ENCODE data around the gene ZNF222. TPM values are rescaled to one million over a fixed set of nuclear protein-coding genes. Genes with fewer than 3 reads are reported as not detected.

ZNF222 gene
- polyA plus RNA-seq, 3 donors = 1.0 to 1.5 (median 1.1) TPM

DNA sequence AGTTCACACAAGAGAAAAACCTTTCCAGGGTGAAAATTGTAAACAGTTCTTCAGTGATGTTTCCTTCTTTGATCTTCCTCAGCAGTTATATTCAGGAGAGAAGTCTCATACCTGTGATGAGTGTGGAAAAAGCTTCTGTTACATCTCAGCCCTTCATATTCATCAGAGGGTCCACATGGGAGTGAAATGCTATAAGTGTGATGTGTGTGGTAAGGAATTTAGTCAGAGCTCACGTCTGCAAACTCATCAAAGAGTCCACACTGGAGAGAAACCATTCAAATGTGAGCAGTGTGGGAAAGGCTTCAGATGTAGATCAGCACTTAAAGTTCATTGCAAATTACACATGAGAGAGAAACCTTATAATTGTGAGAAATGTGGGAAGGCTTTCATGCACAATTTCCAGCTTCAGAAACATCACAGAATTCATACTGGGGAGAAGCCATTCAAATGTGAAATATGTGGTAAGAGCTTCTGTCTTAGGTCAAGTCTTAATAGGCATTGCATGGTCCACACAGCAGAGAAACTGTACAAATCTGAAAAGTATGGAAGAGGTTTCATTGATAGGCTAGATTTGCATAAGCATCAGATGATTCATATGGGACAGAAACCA, 6.9 kb downstream of the ZNF222 start:
- Histone ChIP-seq H3K4me1 (ENCODE audit: control insufficient read depth in 1 of 2, insufficient read depth in 2 of 2, low read length in 2 of 2) (no peaks in the 10 kb centered on the region), H3K4me3 (replicated peaks in 1 of 3; ENCODE audit: low read depth in 2 of 3, low read length in 3 of 3) (peak overlapping the region in 1 of 3 experiments; percentile 40), H3K36me3 (replicated peaks in 1 of 2; ENCODE audit: control insufficient read depth in 1 of 2, insufficient read depth in 2 of 2, low read length in 2 of 2) (peaks cover 38 to 56% of the 10 kb centered on the region in 2 donors), H3K9ac (ENCODE audit: insufficient read depth, low read length, poor library complexity, severe bottlenecking) (no peak overlapping the region), H3K4me2 (replicated peaks; ENCODE audit: extremely low read depth, low read length, poor library complexity, severe bottlenecking) (no peak overlapping the region), H3K79me2 (ENCODE audit: insufficient read depth, low read length) (no peaks in the 10 kb centered on the region), H2AFZ (ENCODE audit: insufficient read depth, low read depth, low read length, poor library complexity, severe bottlenecking) (no peak overlapping the region), H3K27ac (ENCODE audit: low read depth in 1 of 2, low read length in 2 of 2) (no peak overlapping the region), H3K27me3 (ENCODE audit: control insufficient read depth in 2 of 2, insufficient read depth in 2 of 2, low read length in 2 of 2) (no peaks in the 10 kb centered on the region), H4K20me1 (ENCODE audit: insufficient read depth, low read length) (no peaks in the 10 kb centered on the region), H3K9me3 (replicated peaks in 1 of 2; ENCODE audit: control insufficient read depth in 1 of 2, insufficient read depth in 1 of 2, low read length in 2 of 2) (peaks cover 62 to 99% of the 10 kb centered on the region in 2 donors)
- Mint-ChIP-seq H3K4me3 (no peak overlapping the region), H3K36me3 (peaks cover 42 to 51% of the 10 kb centered on the region in 2 donors), H3K4me1 (no peaks in the 10 kb centered on the region), H3K9me3 (peaks cover 48 to 89% (median 75%) of the 10 kb centered on the region in 7 donors), H3K27ac (no peak overlapping the region), H3K27me3 (ENCODE audit: low read depth in 3 of 3) (peaks cover 0 to 4% (median 2%) of the 10 kb centered on the region in 3 donors)
- TF ChIP-seq, protein P1, sequence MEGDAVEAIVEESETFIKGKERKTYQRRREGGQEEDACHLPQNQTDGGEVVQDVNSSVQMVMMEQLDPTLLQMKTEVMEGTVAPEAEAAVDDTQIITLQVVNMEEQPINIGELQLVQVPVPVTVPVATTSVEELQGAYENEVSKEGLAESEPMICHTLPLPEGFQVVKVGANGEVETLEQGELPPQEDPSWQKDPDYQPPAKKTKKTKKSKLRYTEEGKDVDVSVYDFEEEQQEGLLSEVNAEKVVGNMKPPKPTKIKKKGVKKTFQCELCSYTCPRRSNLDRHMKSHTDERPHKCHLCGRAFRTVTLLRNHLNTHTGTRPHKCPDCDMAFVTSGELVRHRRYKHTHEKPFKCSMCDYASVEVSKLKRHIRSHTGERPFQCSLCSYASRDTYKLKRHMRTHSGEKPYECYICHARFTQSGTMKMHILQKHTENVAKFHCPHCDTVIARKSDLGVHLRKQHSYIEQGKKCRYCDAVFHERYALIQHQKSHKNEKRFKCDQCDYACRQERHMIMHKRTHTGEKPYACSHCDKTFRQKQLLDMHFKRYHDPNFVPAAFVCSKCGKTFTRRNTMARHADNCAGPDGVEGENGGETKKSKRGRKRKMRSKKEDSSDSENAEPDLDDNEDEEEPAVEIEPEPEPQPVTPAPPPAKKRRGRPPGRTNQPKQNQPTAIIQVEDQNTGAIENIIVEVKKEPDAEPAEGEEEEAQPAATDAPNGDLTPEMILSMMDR (IDR thresholded peaks at IDR 0.05) = no peak
- no CpG with 5 or more reads among the region's 1 CpG for WGBS (ENCODE audit: insufficient coverage)
- no peak for DNase-seq
- intact Hi-C loops (cut with micrococcal nuclease) = no loop called here

DNA sequence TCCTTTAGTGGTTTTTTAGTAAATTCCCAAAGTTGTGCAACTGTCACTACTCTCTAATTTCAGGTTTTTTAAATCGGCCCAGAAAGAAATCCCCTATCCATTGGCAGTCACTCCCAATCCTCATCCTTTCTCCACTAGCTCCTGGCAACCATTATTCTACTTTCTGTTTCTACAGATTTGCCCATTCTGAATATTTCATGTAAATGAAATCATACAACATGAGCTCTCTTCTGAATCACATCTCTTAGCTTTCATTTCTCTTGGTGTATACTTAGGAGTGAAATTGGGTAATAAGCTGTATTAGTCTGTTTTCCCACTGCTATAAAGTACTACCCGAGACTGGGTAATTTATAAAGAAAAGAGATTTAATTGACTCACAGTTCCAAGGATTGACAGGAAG, 17.0 kb downstream of the ZNF222 start:
- no peaks in the 10 kb centered on the region for H3K36me3 Mint-ChIP-seq
- no peaks in the 10 kb centered on the region for H4K20me1 ChIP-seq (ENCODE audit: insufficient read depth, low read length)
- no peak for DNase-seq
- H3K9me3 ChIP-seq (replicated peaks in 1 of 2; ENCODE audit: control insufficient read depth in 1 of 2, insufficient read depth in 1 of 2, low read length in 2 of 2) = peaks cover 9 to 47% of the 10 kb centered on the region in 2 donors
- no peak overlapping the region for H3K27ac Mint-ChIP-seq
- no peak overlapping the region for H3K9ac ChIP-seq (ENCODE audit: insufficient read depth, low read length, poor library complexity, severe bottlenecking)
- no peaks in the 10 kb centered on the region for H3K4me1 Mint-ChIP-seq
- no peaks in the 10 kb centered on the region for H3K27me3 ChIP-seq (ENCODE audit: control insufficient read depth in 2 of 2, insufficient read depth in 2 of 2, low read length in 2 of 2)
- no peak overlapping the region for H3K4me2 ChIP-seq (replicated peaks; ENCODE audit: extremely low read depth, low read length, poor library complexity, severe bottlenecking)
- H3K36me3 ChIP-seq (replicated peaks in 1 of 2; ENCODE audit: control insufficient read depth in 1 of 2, insufficient read depth in 2 of 2, low read length in 2 of 2) = no peaks in the 10 kb centered on the region
- H3K4me1 ChIP-seq (ENCODE audit: control insufficient read depth in 1 of 2, insufficient read depth in 2 of 2, low read length in 2 of 2) = no peaks in the 10 kb centered on the region
- H3K79me2 ChIP-seq (ENCODE audit: insufficient read depth, low read length) = no peaks in the 10 kb centered on the region
- peaks cover 0 to 6% (median 3%) of the 10 kb centered on the region in 3 donors for H3K27me3 Mint-ChIP-seq (ENCODE audit: low read depth in 3 of 3)
- 100% methylated on average over 1 of the region's 2 CpGs for WGBS (ENCODE audit: insufficient coverage)
- no peak overlapping the region for H3K4me3 ChIP-seq (replicated peaks in 1 of 3; ENCODE audit: low read depth in 2 of 3, low read length in 3 of 3)
- H3K9me3 Mint-ChIP-seq = peaks cover 17 to 40% (median 32%) of the 10 kb centered on the region in 7 donors
- TF ChIP-seq, protein P1 (IDR thresholded peaks at IDR 0.05) = no peak
- H3K4me3 Mint-ChIP-seq = no peak overlapping the region
- intact Hi-C loops (cut with micrococcal nuclease) = no loop called here
- no peak overlapping the region for H2AFZ ChIP-seq (ENCODE audit: insufficient read depth, low read depth, low read length, poor library complexity, severe bottlenecking)
- no peak overlapping the region for H3K27ac ChIP-seq (ENCODE audit: low read depth in 1 of 2, low read length in 2 of 2)

All from CD14-positive monocyte (primary cell).